Activated CD8-positive, alpha-beta memory T cell treated with anti-CD3 and anti-CD28 coated beads for 1 hour (primary cell): Measurements from ENCODE around the gene CLTCL1.
"Not testable (repeated sequence)": the region's sequence is repeated elsewhere in the genome, so short reads cannot be mapped to it uniquely, and the experiment has no call there.

ENCODE experiments used
- DNase-seq, 2 donors: peaks; one replicate each; pipeline ENCODE4 v3.0.0-alpha.2; 2020; ENCODE audit warnings: low read depth in 1 of 2; ENCODE audit errors: extremely low read depth in 1 of 2

CLTCL1 gene

GRCh38 chr22:19291580-19292457, at the start of gene CLTCL1:
Gene CLTCL1 (minus strand): TSS chr22:19291719. CDS start chr22:19291641, 78 bp downstream.
- DNase-seq = peak; percentile 41 to 65

DNA sequence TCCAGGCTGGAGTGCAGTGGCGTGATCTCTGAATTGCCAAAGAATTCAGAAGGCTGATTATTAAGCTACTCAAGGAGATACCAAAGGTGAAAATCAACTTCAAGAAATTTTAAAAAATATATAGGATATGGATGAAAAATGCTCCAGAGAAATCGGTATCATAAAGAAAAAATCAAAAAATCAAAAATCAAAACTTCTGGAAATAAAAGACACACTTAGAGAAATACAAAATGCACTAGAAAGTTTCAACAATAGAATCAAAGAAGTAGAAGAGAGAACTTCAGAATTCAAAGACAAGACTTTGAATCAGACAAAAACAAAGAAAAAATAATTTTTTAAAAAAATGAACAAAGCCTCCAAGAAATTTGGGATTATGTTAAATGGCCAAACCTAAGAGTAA, 45.6 kb upstream of the CLTCL1 start:
- no peak for DNase-seq

DNA sequence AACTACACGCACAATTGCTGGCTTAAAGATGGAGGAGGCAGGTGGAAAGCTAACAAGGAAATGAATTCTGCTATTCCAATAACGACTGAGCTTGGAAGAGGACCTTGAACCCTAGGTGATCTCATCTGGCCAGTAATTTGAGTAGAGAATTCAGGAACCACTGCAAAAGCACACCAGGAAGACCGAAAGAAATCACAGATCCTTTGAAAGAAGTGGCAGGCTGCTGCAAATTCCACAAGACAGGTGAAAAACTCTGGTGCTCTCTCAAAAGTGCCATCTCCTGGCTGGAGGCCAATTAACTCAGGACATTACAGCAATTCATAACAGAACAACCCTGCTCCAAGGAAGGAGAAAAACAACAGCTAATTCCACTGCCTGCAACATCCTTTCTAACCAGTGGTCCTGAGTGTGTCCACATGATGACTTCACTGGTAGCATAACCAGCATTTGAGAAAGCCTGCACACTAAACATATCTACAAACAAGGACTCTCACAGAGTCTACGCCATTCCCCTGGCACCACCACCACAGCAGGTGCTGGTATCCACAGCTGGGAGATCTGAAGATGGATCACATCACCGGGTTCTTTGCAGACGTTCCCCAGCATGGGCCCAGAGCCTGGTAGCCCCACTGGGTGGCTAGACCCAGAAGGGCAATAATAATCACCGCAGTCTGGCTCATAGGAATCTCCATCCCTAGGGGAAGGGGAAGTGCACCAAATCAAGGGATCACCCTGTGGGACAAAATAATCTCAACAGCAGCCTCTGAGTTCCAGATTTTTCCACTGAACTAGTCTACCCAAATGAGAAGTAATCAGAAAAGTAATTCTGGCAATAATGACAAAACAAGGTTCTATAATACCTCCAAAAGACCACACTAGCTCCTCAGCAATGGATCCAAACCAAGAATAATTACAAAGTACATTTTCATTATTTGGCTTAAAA, 44.9 kb upstream of the CLTCL1 start:
- no peak for DNase-seq

DNA sequence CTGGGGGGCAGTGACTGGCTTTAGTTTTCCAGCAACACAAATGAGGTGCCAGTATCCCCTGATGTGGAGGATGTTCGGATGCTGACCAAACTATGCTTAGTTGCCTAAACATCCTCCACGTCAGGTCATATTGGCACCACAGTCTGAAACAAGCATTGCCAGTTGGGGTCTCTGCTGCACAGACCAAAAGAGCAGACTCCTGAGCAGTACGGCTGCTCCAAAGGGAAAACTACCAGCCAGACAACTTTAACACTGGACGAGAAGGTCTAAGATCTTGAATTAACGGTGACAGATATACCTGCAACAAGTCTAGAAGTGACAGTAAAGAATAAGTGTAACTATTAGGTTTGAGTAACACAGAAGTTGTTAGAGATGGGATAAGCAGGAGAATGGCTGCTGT, 40.5 kb upstream of the CLTCL1 start:
- no peak for DNase-seq

- DNase-seq = no peak
Observed at GRCh38 chr22:19331474-19331873, 40.0 kb upstream of the CLTCL1 start.

- no peak for DNase-seq
Observed at GRCh38 chr22:19330865-19331418, 39.4 kb upstream of the CLTCL1 start.

DNA sequence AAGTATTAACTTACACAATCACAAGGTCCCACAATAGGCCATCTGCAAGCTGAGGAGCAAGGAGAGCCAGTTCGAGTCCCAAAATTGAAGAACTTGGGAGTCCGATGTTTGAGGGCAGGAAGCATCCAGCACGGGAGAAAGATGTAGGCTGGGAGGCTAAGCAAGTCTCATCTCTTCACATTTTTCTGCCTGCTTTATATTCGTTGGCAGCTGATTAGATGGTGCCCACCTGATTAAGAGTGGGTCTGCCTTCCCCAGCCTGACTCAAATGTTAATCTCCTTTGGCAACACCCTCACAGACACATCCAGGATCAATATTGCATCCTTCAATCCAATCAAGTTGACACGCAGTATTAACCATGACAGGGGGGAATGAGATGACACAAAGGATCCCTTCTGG, 38.7 kb upstream of the CLTCL1 start:
- DNase-seq = not testable (repeated sequence)

- DNase-seq = no peak
Observed at GRCh38 chr22:19329454-19329853, 37.9 kb upstream of the CLTCL1 start.

- DNase-seq = no peak
Observed at GRCh38 chr22:19325296-19325948, 33.9 kb upstream of the CLTCL1 start.

- DNase-seq = not testable (repeated sequence)
Observed at GRCh38 chr22:19323420-19323819, 31.9 kb upstream of the CLTCL1 start.

DNA sequence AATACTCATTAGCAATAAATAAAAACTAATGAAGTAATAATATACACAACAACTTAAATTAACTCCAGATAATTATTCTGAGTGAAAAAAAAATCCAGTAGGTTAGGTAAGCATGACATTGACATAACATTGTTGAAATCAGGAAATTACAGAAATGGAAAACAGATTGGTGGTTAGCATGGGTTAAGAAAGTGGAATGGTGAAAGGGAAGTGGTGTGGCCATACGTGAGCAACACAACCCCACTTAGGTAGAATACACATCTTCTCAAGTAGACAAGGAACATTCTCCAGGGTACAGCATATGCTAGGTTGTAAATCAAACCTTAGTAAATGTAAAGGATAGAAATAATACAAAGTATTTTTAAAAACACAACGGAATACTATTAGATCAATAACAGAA, 30.2 kb upstream of the CLTCL1 start:
- no peak for DNase-seq

DNA sequence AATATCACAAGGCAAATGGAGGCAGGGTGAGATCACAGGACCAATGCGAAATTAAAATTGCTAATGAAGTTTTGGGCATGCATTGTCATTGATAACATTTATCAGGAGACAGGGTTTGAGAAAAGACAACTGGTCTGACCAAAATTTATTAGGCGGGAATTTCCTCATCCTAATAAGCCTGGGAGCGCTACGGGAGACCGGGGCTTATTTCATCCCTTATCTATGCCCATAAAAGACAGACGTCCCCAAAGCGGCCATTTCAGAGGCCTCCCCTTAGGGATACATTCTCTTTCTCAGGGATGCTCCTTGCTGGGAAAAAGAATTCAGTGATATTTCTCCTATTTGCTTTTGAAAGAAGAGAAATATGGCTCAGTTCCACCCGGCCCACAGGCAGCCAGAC, 28.6 kb upstream of the CLTCL1 start:
- not testable (repeated sequence) for DNase-seq

GRCh38 chr22:19319281-19319680, 27.8 kb upstream of the CLTCL1 start:
- no peak for DNase-seq

DNA sequence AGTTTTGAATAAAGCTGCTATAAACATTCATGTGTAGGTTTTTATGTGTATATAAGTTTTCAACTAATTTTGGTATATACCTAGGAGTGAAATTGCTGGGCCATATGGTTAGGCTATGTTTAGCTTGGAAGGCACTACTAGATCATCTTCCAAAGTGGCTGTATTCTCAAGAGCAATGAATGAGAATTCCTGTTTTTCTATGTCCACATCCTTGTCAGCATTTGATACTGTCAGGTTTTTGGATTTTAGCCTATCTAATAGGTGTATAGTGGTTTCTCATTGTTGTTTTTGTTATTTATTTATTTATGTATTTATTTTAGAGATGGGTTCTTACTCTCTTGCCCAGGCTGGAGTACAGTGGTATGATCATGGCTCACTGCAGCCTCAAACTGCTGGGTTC, 26.3 kb upstream of the CLTCL1 start:
- DNase-seq = no peak

DNA sequence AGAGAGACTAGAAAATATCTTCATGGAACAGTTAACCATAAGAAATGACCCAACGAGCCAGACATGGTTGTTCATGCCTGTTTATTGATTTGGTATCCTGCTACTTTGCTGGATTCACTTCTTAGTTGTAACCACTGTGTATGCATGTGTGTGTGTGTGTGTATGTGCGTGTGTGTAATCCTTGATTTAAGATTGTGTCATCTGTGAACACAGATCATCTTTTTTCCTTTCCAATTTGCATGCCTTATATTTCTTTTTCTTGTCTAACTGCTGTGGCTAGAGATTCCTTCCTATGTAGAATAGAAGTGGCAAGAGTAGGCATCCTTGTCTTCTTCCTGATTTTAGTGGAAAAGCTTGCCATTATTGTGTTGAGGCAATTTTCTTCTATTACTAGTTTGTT, 16.4 kb upstream of the CLTCL1 start:
- DNase-seq = no peak

- not testable (repeated sequence) for DNase-seq
Observed at GRCh38 chr22:19306535-19306934, 15.0 kb upstream of the CLTCL1 start.

GRCh38 chr22:19304547-19304946, 13.0 kb upstream of the CLTCL1 start:
- no peak for DNase-seq

DNA sequence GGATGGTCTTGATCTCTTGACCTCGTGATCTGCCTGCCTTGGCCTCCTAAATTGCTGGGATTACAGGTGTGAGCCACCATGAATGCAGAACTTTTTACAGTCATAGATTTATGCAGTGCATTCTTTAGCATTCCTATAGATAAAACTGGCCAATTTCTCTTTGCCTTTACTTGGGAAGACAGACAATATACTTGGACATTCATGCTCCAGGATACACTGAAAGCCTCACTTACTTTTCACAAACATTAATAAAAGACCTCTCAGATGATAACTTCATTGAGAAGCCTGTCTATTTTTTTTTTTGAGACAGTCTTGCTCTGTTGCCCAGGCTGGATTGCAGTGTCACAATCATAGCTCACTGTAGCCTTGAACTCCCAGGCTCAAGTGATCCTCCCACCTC, 12.3 kb upstream of the CLTCL1 start:
- no peak for DNase-seq

- DNase-seq = no peak
Observed at GRCh38 chr22:19295733-19296132, 4.2 kb upstream of the CLTCL1 start.

DNA sequence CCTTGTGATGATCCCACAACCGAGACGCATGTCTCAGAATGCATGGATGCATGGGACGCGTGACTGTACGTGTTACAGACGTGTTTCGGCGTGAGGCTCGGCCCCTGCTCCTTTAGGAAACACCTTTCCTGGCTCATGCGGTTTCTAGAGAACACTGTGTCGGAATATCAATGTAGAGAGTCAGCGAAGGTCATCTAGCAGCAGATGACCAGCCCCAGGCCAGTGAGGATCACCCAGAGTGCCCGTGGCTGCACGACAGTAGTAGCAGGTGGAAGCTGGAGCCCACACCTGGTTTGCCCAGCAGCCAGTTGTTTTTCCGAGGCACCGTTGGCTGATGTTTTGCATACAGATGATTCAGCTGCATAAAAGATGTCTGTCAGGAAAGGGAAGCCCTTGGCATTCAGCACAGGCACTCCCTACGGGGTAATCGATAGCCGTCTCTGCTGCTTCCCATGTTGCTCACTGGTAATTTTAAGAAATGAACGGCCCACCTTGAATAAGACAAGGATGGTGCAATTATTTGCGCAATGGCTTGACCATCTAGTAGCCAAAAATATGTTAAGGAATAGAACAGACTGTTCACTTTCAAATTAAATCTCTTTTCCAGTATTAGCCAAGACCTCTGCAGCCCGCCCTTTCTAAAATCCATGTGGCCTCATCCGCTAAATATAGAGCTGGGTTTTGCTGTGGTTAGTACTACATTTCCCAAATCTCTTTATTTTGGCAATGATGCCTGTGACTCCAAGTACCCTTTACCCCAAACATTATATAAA, 1.1 kb upstream of the CLTCL1 start:
- DNase-seq = no peak
